Renal cortex interstitium (tissue), 11 donors: Measurements from ENCODE around the gene PDE5A. TPM values are rescaled to one million over a fixed set of nuclear protein-coding genes. Genes with fewer than 3 reads are reported as not detected.

ENCODE experiments used
- DNase-seq, 11 donors: peaks; one replicate each; pipeline ENCODE4 v3.0.0-alpha.2; 2013; ENCODE audit warnings: low read depth in 9 of 11, low spot score in 4 of 11; ENCODE audit errors: extremely low read depth in 1 of 11
- polyA plus RNA-seq, 3 donors: library from polyadenylated mRNA; unstranded; fragments of 120-200 nt; gene quantifications; one replicate each; pipeline ENCODE4 v1.2.1, GENCODE V29; 2013; ENCODE audit not compliant: insufficient read length in 3 of 3

PDE5A gene
- polyA plus RNA-seq, 3 donors, result 40.0 to 60.0 (median 42.8) TPM

DNA sequence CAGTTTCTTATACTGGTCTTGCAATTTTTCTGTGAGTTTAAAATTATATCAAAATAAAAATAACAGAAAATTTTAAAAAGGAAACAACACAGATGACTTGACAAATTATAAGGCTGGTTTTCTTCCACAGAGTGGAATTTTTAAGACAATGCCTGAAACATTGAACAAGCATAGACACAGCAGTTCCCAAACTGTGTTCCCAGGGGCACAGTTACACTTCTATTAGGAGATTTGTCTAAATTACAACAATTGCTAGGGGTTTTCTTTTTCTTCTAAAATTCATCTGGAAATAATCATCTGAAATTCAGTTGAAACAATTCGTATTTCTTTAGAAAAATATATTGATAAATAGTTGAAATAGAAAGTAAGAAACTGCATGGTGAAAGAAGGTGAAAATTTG, 26.2 kb downstream of the PDE5A start:
- DNase-seq, result no peak

DNA sequence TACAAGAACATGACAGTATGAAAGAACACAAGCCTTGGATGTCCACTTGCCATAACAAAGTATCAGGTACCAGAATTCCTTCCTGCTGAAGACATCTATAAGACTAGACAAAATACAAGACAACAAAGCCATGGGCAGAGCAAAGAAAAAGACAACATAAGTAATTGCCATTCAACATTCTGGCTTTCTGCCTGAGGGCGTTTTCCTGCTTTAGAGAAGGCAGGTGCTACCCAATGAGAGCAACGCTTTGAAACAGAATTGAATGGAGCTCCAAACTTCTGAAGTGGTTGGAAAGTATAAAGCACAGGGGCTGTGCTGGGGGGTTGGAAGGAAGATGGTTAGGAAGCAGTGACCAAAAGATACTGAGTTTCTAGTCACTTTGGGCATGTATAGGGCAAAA, 30.1 kb downstream of the PDE5A start:
- no peak for DNase-seq

DNA sequence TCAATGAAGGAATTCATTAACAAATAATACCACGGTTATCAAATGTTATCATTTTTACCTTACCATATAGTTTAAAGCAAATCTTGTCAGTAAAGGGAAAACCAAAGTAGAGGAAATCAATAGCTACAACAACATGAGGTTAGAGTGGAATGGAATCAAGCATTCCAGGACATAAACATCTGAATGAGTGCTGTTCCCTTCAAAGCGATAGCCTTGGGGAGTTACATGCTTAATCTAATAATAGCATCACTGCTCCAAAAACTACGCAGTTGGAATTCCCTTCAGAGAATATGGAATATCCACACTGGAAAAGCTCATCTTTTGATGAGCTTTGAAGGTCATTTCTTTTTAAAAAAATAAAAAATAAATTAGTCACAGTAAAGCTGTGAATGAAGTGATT, 31.2 kb downstream of the PDE5A start:
- no peak for DNase-seq

DNA sequence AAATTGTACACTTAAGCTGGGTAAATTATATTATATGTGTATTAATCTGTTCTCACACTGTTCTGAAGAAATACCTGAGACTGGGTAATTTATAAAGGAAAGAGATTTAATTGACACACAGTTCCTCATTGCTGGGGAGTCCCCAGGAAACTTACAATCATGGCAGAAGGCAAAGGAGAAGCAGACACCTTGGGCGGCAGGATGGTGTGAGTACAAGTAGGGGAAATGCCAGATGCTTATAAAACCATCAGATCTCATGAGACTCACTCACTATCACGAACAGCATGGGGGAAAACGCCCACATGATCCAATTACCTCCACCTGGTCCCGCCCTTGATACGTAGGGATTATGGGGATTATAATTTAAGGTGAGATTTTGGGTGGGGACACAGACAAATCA, 34.9 kb downstream of the PDE5A start:
- DNase-seq, result no peak

DNA sequence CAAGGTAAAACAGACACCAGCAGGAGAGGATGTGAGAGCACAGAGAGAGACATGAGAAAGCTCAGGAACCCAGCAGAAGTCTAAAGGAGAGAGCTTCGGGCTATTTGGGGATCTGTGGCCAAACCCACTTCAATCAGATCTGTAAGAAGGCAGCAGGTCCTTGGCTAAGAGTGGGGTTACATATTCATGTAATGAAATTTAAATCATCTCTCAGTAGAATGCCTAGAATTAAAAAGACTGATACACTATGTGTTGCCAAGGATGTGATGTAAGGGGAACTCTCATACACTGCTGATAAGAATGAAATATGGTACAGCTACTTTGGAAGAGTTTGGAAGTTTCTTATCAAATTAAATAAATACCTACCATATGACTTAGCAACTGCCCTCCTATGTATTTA, 35.8 kb downstream of the PDE5A start:
- DNase-seq, result peak in 1 of 11 donors; percentile 5

DNA sequence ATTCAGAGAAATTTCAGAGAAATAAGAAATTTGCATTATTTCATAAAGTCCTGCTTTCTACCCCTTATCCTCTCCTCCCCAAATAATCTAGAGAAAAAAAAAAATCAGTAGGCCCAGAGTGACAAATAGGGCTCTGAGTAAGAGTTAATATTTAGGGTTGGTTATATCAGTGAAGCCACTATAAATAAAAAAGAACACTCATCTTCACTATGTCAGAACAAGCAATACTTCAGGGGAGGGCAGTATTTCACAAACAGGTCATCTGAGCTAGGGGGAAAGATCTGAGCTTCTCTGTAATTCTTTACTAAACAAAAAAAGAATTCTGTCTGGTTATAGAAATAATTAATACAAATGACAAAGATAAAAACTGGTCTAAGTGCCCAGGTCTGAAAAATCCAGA, 39.4 kb downstream of the PDE5A start:
- DNase-seq, result no peak

DNA sequence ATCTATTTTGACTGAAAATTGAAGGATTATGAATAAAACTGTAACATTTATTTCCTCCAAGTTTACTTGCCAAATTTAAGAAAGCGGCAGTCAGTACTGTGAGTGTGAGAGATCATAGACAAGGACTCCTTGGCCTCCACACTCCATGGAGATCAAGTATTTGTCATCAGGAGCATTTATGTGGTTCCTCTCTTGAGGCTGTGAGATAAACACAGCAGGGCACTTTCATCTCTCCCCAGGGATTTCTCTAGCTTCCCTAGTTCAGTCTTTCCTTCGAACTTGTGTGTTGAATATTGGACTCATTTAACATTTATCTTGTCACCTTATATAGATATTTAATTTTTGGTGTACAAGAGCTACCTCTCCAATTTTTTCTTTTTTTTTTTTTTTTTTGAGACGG, 40.8 kb downstream of the PDE5A start:
- DNase-seq, result no peak

DNA sequence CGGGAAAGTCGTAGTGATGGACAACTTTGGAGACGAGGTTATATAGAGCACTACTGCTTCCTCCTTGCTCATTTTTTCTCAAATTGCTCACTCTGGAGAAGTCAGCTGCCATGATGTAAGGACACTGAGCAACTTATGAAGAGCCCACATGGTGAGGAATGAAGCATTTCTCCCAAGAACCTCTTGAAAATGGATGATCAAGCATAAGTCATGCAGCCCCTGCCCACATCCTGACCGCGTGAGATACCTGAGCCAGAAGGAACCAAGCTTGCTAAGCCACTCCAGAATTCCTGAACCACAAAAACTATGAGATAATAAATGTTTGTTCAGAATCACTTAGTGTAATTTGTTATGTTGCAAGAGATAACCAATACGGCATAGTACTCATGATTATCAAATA, 42.8 kb downstream of the PDE5A start:
- DNase-seq, result no peak

DNA sequence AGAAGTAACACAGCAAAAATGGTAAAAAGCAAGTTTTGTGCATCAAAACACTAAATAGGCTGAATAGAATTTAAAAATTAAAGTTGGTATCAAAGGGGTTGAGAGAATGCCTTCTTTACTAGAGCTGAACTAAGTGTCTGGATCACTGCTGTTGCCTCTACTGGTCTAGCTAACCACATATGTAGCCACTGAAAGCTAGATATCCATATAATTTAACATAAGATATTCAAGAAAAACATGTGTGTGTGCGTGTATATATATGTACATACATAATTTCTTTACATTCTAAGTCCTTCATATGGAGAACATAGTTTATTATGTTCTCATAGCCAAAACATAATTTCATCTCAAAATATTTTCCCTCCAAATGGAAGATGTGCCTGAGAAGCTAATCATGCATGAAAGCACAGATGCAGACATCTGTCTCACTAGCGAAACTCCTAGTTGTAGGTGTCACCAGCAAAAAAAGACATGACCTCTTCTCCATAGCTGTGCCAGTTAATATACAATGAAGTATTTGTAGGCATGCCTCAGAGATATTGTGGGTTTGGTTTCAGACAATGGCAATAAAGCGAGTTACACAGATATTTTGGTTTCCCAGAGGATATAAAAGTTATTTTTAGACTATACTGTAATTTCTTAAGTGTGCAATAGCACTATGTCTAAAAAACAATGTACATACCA, 47.3 kb downstream of the PDE5A start:
- DNase-seq, result no peak

DNA sequence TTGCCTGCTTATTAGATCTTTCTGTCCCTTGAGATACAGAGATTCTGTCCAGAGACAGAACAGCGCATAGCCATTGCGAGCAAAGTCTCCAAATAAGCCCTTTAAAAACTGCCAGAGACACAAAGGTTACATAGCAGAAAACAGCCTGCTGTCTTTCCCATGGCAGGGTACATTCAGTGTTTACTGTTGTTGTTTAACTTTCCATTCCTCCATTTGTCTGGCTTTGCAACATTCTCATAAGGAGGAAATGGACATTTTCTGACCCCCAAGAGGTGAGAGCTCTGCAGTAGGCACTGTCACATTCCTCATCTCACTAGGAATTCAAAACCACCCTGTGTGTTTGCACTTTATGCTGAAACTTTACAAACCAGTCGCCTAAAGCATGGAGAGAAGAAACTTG, 48.3 kb downstream of the PDE5A start:
- DNase-seq, result no peak

DNA sequence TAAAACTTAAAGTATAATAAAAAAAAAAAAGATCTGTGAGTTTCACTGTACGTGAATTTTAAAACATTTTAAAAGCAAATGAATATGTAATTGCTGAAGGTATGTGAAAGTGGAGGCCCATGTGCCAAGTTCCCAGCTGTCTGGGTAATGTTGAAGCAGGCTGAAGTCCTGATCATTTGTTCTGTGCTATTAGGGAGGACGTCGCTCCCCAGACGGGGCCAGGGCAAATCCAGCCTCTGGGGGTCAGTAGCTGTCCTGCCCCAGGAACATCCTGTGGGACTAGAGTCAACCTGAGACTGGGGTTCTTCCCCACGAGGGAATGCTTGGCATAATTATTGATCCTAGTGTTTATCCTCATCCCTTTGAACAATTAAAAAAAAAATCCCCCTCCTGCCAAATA, 48.8 kb downstream of the PDE5A start:
- DNase-seq, result no peak

DNA sequence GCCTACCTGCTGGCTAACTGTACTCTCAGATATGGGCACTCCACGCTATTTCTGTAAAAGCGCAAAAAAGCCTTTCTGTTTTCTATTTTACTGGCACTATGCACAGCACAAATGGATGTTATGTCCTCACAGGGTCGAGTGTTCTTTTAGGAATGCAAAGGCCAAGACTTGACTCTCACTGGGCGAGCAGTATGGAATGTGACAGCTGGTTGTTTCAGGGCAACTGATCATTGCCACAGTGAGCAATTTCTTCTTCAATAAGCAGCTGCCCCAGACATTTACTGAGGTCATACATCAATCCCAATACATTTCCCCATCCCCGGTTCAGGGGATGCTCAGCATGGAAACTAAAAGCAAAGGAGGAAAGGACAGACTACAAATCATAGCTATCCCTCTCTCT, 58.2 kb downstream of the PDE5A start:
- DNase-seq, result no peak

DNA sequence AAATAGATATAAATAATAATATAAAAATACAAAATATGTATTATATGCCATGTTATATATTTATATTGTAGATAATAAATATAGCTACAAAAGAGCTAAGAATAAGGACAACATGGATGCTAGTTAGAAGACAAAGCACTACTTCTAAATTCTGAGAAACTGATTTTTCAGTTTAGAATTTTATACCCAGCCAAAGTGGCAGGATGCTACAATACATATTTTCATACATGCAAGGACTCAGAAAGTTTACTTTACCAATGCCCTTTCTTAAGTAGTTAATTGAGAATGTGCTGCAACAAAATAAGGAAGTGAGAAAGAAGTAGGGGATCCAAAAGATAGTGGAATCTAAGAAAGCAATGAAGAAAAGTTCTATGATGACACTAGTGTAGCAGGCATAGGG, 64.5 kb downstream of the PDE5A start:
- no peak for DNase-seq

DNA sequence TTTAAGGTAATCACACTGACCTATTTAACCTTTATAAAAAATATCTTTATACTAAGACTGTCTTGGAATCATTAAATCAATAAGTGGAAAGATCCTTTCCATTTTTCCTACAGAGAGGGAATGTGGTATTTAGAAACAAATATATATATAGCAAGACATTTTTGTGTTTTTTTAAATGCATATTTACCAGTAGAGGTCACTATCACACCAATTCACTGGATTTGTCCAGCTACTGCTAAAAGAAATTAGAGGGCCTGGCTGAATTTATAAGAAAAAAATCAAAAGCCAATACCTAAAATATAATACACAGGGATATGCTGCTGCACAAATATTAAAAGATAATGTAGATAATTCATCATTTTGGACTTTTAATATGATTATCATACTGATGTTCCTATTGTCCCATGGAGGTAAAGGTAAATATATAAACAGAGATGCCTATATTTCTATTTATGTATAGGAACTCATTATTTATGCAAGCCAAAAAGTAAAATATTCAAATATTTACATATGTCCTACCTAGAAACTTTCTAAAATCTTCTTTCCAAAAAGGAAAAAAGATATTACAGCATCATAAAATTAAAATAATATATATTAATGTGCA, 69.5 kb downstream of the PDE5A start:
- DNase-seq, result peak; percentile 13 to 63 (median 35)

DNA sequence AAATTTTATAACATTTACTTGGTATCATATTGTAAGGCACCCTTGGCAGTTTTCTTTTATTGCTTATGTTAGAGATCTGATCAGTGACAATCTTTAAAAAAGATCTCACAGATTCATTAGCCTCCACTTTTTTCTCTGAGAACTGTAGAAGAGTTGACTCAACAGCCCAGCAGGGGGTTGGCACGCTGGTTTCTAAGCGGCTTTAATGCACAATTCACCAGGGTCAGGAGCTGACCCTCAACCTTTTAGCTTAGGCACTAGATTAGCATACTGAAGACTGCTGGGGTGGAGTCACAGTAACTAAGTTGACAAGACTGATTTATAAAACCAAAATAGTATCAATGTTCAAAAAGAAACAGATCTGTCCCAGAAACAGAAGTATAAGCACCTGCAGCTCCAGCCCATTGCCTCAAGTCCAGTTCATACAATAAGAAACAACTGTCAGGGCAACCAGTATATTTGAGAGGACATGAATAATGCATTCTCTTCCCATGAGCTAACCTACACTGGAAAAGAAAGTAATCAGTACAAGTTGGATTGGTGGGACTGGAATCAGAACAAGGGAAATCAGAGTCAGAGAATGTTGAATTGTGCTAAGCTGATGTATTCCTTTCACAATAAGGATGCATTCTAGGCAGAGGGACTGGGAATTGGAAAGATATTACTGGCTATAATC, 77.6 kb downstream of the PDE5A start:
- DNase-seq, result no peak

DNA sequence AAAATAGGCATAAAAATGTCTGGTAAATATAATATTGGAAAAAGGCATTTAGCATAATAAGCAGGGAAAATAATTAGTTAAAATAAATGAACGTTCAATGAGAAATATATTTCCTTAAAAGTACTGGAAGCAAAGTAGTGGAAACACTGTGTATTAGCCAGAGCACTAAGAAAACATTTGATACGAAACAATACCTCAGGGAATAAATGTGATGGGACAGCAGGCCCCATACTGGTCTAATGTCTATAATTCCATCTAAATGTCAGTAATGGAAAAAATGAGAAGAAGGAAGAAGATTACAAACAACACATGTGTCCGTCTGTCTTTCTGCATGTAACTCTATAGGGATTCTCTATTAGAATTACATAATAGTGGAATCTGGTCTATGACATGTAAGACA, 79.0 kb downstream of the PDE5A start:
- DNase-seq, result no peak

DNA sequence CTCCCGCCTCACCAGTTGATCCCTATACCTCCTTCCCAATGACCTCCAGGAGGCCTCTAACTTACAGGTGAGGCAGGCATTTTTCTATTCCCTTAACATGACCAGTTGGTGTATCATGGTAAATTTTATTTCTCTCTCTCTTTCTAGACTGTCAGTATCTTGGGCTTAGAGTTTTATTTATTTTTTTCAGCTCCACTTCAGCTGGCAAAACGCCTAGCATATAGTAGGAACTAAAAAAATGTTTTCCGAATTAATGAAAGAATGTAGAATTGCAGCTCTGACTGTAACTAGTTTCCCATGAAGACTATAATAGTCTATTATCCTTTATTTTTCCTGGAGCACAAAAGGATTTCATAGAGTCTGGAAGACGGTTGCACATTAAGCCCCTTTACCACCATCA, 84.8 kb downstream of the PDE5A start:
- DNase-seq, result no peak

DNA sequence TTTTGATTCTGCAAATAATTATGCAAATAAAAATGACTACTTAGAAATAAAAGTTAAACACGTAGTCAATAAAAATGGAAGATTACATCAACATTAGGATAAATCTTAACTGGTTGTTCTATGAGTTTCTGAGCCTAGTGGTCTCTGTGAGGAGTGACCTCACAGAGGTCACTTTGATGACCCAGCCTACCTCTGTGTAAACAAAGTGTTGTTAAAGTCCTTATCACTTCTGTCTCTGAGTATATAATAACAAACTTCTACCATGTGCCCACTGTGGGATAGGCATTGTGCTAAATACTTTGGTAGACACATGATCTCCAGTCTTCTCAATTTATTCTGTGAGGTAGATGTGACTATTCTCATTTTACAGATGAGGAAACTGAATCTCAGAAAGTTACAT, 85.4 kb downstream of the PDE5A start:
- no peak for DNase-seq

DNA sequence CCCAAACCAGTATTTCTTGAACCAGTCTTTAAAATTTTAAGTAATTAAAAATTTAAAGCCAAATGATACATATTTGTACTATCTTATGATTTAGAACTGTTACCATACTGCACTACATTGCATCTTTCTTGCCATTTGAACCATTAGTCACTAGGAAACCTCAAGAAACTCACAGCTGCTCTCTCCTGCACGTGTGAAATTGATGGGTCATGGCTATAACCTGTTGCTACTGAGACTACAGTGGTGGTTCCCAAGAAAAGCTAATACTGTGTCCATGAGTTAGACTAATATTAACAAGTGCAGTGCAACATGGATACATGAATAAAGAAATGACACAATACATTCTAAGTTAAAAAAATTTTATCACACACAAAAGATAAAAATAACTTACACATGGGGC, 88.4 kb downstream of the PDE5A start:
- no peak for DNase-seq

DNA sequence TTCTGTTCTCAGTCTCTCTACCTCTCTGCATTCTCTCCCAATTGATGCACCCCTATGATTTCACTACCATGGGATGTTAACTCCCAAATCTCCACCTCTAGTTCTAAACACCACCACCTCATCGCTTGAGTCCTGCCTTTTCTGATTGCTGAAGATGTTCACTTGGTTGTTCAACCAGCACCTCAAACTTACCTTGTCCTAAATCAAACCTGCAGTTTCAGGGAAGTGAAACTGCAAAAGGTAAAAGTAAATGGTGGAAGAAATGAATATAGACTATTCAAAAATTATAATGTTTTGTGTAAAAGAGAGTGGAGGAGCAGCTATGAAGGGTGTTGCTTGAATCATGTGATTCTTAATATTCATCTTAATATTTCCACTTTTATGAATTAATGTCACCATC, 91.0 kb downstream of the PDE5A start:
- no peak for DNase-seq
